Stimulated activated CD4-positive, alpha-beta T cell treated with anti-CD3 and anti-CD28 coated beads, Interleukin-15, amount 100 ng/mL, for 48 hours (primary cell): ENCODE data around the gene STIL.
"Not testable (repeated sequence)": the region's sequence is repeated elsewhere in the genome, so short reads cannot be mapped to it uniquely, and the experiment has no call there.

ENCODE experiments used
- DNase-seq, 2 donors: peaks; one replicate each; pipeline ENCODE4 v3.0.0-alpha.2; 2020; ENCODE audit warnings: low read depth in 2 of 2

STIL gene

GRCh38 chr1:47319968-47320367, 6.0 kb upstream of the STIL start:
- DNase-seq = not testable (repeated sequence)

- DNase-seq = no peak
These were observed 3.9 kb upstream of the STIL start for GRCh38 chr1:47317841-47318240.

- no peak for DNase-seq
These were observed 4.5 kb downstream of the STIL start for GRCh38 chr1:47309427-47309826.

- no peak for DNase-seq
These were observed 11.5 kb downstream of the STIL start for GRCh38 chr1:47302472-47302871.

- no peak for DNase-seq
These were observed 15.8 kb downstream of the STIL start for GRCh38 chr1:47298025-47298699.

- no peak for DNase-seq
These were observed 18.4 kb downstream of the STIL start for GRCh38 chr1:47295579-47295978.

- DNase-seq = not testable (repeated sequence)
These were observed 19.1 kb downstream of the STIL start for GRCh38 chr1:47294863-47295262.

- not testable (repeated sequence) for DNase-seq
These were observed 25.8 kb downstream of the STIL start for GRCh38 chr1:47288116-47288515.

GRCh38 chr1:47280142-47280541, 33.8 kb downstream of the STIL start:
- DNase-seq = no peak

- DNase-seq = no peak
These were observed 37.1 kb downstream of the STIL start for GRCh38 chr1:47276850-47277249.

GRCh38 chr1:47275811-47276210, 38.1 kb downstream of the STIL start:
- DNase-seq = not testable (repeated sequence)

GRCh38 chr1:47265529-47265928, 48.4 kb downstream of the STIL start:
- DNase-seq = not testable (repeated sequence)

- DNase-seq = peak in 1 of 2 donors; percentile 16
These were observed 51.0 kb downstream of the STIL start for GRCh38 chr1:47262787-47263413.

GRCh38 chr1:47257224-47257623, 56.7 kb downstream of the STIL start:
- no peak for DNase-seq

- DNase-seq = no peak
These were observed 61.2 kb downstream of the STIL start for GRCh38 chr1:47252795-47253194.

- no peak for DNase-seq
These were observed 61.6 kb downstream of the STIL start for GRCh38 chr1:47252369-47252768.

- DNase-seq = no peak
These were observed 64.2 kb downstream of the STIL start for GRCh38 chr1:47249755-47250154.

- no peak for DNase-seq
These were observed 69.5 kb downstream of the STIL start for GRCh38 chr1:47244339-47244862.

GRCh38 chr1:47243910-47244309, 70.0 kb downstream of the STIL start:
- DNase-seq = no peak

- DNase-seq = no peak
These were observed 72.5 kb downstream of the STIL start for GRCh38 chr1:47241114-47242113.

- DNase-seq = no peak
These were observed 74.9 kb downstream of the STIL start for GRCh38 chr1:47238935-47239592.

GRCh38 chr1:47235806-47236205, 78.1 kb downstream of the STIL start:
- DNase-seq = no peak
